Measurements from ENCODE around the gene PRKN.
"Not testable (repeated sequence)": the region's sequence is repeated elsewhere in the genome, so short reads cannot be mapped to it uniquely, and the experiment has no call there.

The PRKN gene

DNA sequence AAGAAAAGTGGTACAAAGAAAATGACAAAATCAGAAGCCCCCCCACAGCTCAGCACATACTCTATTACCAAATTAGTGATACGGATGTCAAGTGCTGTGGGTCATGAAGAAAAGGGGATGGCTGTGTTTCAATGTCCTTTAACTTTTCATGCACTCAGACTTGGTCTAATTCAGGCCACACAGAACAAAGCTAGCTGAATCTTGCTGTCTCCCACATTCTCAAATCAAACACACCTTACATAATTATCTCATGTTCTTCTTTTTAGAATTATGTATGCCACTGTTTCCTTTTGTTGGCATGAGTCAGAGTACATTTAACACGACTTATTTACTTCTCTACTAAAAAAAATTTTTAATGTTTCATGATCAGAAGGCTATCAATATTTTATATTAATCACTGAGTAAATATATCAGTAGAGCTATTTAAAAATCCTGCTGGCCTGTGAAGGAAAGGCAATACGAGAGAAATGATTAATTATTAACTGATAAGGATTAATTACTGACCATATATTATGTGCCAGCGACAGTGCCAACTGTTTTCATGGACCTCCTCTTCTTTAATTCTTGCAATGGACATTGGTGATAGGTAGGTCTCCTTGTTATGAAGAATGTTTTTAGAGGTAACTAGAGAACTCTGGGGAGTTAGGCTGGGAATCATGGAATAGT is 857.2 kb downstream of the PRKN start:
- no peak for DNase-seq

DNA sequence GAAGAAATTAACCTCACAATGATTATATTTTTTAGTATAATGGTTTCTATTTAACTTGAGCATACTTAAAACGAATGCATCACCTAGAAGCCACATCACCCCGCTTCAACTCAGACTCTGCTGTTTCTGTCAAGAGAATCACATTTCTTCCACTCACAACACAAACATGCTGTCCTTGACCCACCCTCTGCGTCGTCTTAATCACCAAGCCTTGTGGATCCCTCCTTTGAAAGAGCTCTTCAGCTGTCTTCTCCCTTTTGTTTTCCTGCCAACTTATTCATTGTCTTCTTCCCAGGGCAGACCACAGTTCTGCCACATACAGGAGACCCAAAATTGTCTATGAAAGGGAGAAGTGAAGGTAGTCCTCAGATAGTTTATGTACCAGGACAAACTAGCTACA is 858.1 kb downstream of the PRKN start:
- DNase-seq: no peak

DNA sequence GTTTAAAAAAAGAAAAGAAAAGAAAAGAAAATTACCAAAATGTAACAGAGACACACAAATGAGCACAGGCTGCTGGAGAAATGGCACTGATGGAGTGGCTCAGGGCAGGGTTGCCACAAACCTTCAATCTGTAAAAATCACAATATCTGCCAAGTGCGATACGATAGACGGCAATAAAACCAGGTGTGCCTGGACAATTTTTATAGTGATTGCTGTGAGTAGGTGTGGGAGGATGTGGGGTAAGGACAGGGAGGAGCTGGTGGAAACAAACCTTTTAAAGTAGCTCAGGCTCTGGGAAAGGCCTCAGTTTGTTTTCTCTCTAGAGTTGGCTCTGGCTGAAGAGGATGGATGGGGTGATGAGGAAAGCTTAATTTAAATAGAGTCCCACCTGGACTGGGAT is 861.0 kb downstream of the PRKN start:
- DNase-seq: no peak

DNA sequence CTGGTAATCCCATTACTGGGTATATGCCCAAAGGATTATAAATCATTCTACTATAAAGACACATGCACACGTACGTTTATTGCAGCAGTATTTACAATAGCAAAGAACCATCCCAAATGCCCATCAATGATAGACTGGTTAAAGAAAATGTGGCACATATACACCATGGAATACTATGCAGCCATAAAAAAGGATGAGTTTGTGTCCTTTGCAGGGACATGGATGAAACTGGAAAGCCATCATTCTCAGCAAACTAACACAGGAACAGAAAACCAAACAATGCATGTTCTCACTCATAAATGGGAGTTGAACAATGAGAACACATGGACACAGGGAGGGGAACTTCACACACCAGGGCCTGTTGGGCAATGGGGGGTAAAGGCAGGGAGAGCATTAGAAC is 866.5 kb downstream of the PRKN start:
- not testable (repeated sequence) for DNase-seq

- DNase-seq: no peak
These were observed 873.9 kb downstream of the PRKN start for GRCh38 chr6:161853657-161854056.

- DNase-seq: not testable (repeated sequence)
These were observed 876.1 kb downstream of the PRKN start for GRCh38 chr6:161851486-161851885.

- no peak for DNase-seq
These were observed 877.0 kb downstream of the PRKN start for GRCh38 chr6:161850562-161850961.

- DNase-seq: no peak
These were observed 879.9 kb downstream of the PRKN start for GRCh38 chr6:161847628-161848027.

GRCh38 chr6:161844804-161845203 is 882.8 kb downstream of the PRKN start:
- no peak for DNase-seq

DNA sequence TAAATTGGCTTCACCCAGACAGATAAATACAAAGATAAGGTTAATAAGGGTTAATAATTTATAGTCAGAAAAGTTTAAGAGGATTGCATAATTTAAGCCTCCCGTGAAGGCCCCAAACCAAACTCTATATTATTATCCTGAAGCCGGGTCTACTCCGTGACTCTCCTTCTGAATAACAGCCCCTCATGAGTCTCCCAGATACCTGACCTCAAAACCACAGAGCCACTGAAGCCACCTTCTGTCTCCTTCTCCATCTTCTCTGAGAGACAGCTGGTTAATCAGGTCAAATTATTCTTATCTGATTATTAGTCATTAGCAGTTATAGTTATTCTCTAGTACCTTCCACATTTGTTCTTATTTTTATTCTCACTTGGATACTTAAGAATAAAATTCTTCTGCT is 884.5 kb downstream of the PRKN start:
- DNase-seq: no peak

GRCh38 chr6:161840380-161840779 is 887.2 kb downstream of the PRKN start:
- no peak for DNase-seq

DNA sequence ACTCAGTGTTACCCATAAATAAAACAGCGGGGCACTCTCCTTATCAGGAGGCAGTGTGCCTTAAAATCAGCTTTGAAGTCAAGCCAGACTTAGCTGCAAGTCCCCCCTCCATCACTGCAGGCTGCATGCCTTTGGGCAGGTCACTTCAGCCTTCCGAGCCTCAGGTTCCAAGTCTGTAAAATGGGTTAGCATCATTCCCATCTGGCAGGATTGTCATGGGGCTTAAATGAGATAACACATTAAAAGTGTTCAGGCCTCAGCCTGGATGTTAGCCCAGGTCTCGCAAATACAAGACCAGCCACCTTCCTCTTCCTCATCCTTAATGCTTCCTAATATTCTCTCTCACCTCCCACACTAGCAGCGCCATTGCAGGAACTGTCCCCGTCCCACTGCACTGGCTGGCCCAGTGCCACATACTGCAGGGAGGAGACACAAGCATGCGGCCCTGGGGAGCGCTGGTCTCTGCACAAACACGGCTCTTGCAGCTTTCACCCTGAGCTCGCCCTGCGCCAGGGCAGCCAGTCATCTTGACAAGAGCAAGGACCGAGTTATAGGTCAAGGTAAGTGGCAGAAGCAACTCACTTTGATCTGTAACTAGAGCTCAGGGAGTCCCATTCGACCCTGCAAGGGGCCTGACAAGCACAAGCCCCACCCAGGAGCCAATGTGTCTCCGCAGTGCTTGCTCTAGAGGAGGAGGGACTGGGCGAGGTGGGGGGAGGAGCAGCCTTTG is 889.1 kb downstream of the PRKN start:
- DNase-seq: no peak

DNA sequence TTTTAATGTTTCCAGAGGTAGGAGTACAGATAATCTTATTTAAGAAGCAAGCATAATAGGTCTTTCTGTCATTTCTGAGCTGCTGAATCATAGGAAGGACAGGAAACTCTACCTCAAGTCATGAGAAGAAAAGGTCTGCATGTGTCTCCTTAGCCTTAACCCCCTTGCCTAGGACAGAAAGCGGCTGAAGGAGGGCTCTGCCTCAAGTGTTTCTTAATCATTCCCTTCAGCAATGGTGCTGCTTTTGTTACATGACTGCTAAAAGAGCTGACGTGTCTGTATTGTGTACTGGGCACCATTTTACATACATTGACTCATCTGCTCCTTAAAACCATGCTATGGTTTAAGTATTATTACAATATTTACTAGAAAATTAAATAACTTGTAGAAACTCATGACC is 889.7 kb downstream of the PRKN start:
- DNase-seq: no peak

- no peak for DNase-seq
These were observed 890.2 kb downstream of the PRKN start for GRCh38 chr6:161837449-161837735.

- no peak for DNase-seq
These were observed 890.7 kb downstream of the PRKN start for GRCh38 chr6:161836643-161837448.

DNA sequence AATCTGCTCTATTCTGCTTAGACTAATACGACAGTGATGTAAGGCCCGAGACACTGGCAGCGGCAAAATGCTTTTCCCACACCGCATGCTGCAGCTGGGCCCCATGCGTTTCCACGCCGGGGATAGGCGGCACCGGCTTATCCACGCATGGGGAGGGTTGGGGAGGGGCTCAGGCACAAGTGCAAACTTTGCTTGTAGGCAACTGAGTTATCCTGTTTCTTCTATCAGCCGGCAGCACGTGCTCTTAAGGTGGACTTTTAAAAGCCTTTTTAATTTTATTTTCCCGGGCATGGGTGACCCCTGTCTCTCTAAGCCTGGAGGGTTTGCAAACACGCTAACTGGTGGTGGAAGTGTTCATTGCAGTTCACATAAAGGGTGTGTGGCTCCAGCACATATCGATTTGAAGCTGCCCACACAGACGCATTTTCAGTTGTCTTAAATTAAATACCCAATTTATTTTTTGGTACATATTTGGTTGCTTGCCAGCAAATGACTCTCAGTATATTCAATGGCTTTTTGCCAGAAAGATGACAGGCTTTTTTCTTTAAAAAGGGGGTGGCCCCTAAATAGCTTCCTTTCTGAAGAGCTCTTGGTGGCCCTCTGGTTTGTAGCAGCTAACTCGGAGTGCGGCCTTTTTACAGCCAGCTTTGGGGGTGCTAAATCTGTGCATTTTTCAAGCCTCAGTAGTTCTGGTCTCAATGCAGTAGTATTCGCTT is 891.9 kb downstream of the PRKN start:
- DNase-seq: no peak

DNA sequence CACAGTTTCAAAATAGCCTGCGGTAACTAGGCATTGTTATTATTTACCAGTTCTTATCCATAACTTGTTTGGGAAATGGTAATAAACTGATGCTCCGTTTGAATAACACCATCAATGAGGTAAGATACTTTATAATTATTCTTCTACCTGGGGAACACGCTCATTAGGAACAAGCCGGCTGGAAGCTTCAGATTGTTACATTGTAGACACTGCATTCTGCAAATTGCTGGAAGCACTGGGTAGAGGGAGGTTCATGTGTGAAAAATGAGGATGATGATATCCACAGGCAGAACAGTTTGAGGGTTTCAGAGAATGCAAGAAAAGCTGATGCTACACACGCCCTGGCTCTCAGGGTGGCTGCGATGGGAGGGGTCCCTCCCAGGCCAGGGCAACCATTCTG is 893.1 kb downstream of the PRKN start:
- DNase-seq: no peak

DNA sequence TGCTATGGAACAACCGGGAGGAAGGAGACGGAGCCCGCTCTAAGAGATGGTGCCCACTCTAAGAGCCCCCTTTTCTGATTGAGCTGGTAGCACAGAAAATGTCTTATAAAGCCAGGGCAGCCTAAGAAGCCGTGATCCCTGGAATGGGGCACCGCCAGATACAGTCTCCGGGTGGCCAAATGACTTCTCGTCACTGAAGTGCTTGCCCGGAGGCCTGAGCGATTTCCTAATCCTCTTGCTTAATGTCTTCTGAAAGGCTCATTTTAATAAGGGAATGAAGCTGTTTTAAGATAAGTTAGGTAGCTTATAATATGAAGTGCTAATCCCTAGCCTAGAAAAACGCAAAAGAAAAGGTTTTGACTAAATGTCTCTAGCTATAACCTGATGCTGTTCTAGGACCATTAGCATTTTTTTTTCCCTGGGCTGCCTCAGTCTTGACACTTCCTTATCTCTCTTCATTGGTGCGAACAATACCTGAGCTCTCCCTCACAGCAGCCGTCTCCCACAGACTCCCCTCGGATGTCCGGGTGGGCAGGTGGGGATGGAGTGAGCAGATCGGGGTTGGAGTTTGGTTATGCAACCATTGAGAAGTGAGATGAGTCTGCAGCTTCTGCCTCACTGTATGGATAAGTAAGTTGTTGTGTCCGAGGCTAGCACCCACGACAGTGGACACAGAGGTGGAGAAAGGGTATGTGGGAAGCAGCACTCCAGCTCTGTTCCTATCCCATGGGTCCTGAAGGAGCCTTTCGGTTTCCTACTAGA is 894.3 kb downstream of the PRKN start:
- no peak for DNase-seq

DNA sequence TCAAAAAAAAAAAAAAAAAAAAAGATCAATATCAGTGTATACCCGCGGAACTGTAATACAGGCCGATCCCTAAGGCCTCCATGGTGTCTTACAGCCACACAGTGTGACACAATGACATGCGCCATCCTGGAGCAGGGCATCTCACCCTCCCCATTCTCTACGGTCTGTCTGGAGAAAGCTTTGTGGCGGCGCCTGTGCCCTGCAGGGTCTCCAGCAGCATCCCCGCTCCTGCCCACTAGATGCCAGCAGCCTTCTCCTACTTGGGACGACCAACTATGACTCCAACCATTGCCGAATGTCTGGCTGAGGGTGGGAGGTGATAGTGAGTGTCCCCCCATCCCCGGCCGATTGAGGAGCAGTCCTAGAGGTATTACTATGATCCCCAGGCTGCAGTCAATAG is 894.9 kb downstream of the PRKN start:
- no peak for DNase-seq

GRCh38 chr6:161830866-161831616 is 896.5 kb downstream of the PRKN start:
- DNase-seq: no peak

- DNase-seq: no peak
These were observed 898.3 kb downstream of the PRKN start for GRCh38 chr6:161829291-161829729.

DNA sequence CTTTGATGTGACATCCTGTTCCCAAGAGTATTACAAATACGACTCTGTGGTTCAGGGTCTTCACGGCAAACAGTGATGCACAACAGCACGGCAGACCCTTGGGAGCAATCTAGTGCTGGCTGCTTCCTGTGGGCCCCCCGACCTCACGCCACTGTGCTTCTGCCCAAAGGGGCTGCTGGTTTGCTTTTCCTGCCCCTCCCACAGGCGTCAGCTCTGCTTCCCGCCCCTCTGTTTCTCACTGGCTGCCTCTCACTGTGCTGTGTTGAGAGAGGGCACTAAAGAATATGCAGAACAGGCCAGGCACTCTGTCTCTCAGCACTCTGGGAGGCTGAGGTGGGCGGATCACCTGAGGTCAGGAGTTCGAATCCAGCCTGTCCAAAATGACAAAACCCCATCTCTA is 899.2 kb downstream of the PRKN start:
- DNase-seq: no peak

Data from NCI-H1694 (cell line).